GM21717 (cell line): ENCODE results near the gene HLF.
A peak's percentile ranks its signal among the peaks of the same experiment; 100 is the strongest.

Source experiments
- ATAC-seq: cut with Tn5 transposase; IDR thresholded peaks from one replicate; pipeline ENCODE4 v1.9.1; 2021; ENCODE audit warnings: mild to moderate bottlenecking, moderate library complexity; ENCODE audit not compliant: unreplicated experiment

The HLF gene

DNA sequence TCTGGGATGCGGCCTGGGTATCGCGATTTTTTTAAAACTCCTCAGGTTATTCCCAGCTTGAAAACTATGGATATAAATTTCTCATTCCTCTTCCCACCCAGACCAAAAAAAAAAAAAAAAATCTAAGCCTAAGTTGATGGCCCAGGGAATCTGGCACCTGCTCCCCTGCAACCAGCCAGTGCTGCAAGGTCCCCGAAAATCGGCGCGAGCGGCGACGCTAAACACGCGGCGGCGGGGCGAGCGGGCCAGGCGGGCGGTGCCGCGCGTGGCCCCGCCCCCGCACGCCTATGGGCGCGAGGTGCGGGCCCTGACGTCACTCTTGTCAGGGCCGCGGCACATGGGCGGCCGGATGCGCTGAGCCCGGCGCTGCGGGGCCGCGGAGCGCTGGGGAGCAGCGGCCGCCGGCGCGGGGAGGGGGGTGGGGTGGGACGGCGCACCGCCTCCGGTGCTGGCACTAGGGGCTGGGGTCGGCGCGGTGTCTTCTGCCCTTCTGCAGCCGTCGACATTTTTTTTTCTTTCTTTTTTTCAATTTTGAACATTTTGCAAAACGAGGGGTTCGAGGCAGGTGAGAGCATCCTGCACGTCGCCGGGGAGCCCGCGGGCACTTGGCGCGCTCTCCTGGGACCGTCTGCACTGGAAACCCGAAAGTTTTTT, at the start of gene HLF:
Gene HLF (plus strand): TSS at position 316 of the 654 bp plus-strand sequence. CDS start 525 bp downstream, outside the sequence.
- ATAC-seq = peak; percentile 87

DNA sequence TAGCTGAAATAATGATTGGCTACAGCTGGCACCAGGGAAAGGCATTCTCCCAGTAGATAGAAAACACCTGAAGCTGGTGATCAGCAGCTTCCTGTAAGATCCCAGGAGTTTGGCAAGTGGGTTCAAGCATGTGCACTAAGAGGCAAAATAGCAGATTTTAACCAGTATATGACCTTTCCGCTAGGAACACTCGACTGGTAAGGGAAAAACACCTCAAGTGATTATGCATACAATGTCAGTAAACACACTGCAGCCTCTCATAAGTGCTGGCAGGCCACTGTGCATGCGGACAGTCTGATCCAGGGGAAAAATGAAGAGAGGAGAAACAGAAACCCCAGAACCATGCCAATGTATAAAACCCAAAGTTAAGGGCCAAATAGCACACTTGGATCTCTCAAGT, 49.0 kb upstream of the HLF start:
- no peak for ATAC-seq

GRCh38 chr17:55216888-55217287, 47.9 kb upstream of the HLF start:
- ATAC-seq = no peak

GRCh38 chr17:55219459-55219858, 45.3 kb upstream of the HLF start:
- ATAC-seq = no peak

DNA sequence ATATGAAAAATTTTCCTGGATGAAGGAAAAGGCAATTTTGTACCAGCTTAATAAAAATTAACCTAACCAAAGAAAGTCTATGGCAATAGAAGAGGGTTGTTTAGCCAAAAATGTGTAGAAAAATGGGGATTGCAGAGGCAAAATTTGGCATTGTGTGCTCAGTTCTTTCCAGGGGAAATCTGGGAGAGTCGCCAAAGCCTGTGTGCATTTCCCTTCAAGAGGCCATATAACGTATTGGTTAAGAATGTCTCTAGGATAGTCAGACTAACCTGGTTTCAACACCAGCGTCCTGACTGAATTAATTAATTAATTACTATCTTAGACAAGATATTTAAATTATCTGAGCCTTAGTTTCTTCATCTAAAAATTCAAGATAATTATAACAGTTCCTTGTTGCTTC, 44.8 kb upstream of the HLF start:
- no peak for ATAC-seq

DNA sequence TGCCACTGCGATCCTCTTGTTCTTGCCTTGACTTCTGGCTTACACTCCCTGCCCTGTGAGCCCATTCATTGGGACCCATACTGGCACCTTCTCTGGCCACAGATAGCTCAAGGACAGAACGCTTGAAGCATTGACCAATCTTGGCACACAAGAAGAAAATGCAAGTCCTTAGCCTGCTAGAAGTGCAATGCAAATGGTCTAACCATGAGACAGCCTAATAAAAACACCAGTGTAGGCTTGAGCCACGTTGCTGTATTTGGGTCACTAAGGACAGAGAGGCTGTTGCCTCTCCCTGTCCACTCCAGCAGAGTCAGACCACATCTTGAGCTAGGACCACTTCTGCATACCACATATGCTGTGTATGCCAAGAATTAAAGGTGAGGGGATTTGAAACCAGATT, 41.2 kb upstream of the HLF start:
- ATAC-seq = no peak

- ATAC-seq = no peak
Observed at GRCh38 chr17:55224746-55225145, 40.0 kb upstream of the HLF start.

GRCh38 chr17:55225237-55225636, 39.5 kb upstream of the HLF start:
- ATAC-seq = no peak

GRCh38 chr17:55228683-55229192, 36.0 kb upstream of the HLF start:
- no peak for ATAC-seq

GRCh38 chr17:55229276-55229675, 35.5 kb upstream of the HLF start:
- no peak for ATAC-seq

- no peak for ATAC-seq
Observed at GRCh38 chr17:55230716-55231115, 34.0 kb upstream of the HLF start.

DNA sequence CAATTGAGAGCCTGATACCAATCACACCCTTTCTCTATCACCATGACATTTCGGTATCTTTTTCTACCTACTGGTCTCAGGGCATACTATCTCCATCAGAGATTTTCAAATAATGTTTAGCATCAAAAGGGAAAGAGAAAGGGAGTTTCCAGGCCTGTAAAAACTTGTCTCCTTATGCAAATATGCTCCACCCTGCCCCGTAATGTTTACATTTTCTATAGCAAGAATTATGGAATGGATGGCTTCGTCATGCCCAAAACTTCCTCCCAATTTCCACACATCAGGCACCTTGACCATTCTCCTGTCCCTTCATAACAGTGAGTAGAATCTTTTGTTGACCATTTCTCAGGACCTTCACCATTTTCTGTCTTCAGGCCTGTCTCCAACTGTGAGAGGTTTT, 30.9 kb upstream of the HLF start:
- ATAC-seq = no peak

DNA sequence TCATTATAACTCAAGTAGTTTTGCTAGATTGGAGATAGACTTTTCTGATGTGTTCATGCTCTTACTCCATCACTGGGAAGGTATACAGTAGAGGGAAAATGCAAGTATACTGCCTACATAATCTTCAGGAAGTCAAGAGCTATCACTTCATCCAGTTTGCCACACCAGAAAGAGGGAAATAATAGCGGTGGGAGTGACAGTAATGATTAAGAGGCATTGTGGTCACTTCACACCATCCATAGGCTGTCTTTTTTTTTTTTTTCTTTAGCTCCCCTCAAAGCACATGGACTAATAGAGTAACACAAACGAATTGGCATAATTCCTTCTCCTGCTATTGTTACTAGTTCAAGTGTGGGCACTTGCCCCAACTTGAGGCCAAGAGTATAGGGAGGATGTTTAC, 28.4 kb upstream of the HLF start:
- ATAC-seq = no peak

DNA sequence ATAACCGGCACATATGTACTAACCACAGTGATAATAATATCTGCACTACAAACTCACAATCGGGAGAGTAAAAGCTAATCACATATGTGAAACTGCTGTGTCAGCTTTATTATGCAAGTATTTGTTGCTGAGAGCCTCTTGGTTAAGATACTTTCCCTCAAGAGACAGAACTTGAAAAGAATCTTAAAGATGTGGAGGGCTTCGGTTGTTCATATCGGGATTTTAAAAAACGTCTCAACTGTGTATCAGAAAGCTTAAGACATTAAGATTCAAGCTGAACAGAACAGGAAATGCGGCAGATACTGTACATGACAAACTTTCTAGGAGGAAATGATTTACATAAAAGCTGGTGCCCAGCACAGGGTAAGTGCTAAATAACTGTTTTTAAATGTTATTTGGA, 27.5 kb upstream of the HLF start:
- no peak for ATAC-seq

DNA sequence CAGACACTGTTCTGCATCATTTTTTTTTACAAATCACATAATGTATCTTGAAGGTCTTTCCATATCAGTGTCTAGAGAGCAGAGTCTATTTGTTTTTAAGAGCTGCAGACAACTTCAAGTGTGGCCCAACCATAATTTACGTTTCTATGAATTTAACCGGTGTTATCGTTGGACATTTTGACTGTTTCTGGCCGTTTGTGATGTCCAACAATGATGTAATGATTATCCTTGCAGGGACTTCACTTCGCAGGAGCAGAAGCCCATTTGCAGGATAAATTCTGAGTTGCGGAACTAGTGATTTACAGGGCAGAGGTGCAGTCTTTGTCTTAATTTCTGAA, 26.9 kb upstream of the HLF start:
- no peak for ATAC-seq

GRCh38 chr17:55238179-55238930, 26.4 kb upstream of the HLF start:
- ATAC-seq = peak; percentile 95

- ATAC-seq = peak; percentile 36
Observed at GRCh38 chr17:55238931-55239297, 25.8 kb upstream of the HLF start.

DNA sequence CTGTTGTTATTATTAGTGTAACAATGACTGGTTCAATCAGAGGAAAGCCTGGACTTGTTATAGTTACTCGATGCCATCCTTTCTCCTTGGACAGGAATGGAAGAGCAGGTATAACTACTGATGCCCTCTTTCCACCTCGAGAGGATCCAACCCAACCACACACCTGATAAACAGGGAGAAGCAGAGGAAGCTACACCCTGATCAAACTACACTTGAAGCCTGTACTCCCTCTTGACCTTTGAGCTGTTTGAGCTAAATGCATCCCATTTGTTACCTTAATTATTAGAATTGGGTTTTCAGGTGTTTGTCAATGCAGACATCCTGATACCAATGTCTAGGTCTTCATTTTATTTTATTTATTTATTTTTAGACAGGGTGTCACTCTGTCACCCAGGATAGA, 23.7 kb upstream of the HLF start:
- no peak for ATAC-seq

DNA sequence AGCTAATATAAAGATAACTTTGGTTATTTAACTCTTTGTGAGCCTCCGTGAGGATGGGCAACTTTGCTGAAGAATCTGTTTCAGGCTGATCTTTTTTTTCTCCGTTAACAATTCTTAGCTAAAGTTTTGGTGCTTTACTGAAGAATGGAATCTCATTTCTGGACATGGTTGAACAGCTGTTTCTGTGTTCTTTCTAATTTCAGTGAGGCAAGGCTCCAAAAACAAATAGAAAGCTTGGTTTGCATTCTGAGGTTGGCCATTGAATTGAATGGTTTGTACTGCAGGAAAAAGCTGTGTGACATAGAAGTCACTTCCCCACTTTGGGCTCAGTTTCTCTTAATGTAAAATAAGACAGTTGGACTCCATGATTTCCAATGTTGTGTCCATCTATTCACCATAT, 22.3 kb upstream of the HLF start:
- no peak for ATAC-seq

DNA sequence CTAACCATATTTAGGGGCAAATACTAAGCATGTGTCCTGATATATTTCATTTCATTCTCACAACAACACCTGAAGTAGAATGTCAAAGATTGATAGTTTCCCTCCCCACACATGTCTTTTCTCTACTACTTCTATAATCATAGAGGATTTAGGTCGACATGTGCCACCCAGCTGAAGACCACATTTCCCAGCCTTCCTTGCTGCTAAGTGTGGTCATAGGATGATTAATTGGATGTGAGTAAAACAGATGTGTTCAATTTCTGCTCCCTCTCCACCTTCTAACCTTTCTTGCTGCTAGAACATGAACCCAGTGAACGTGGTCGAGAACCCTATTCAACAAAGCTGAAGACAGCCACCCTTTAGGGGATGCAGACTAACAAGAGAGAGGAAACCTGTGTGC, 18.8 kb upstream of the HLF start:
- no peak for ATAC-seq

- ATAC-seq = no peak
Observed at GRCh38 chr17:55246583-55246982, 18.2 kb upstream of the HLF start.

GRCh38 chr17:55248077-55248476, 16.7 kb upstream of the HLF start:
- no peak for ATAC-seq

GRCh38 chr17:55249861-55250260, 14.9 kb upstream of the HLF start:
- no peak for ATAC-seq
